Mammary epithelial cell (primary cell): ENCODE measurements around the gene RNF213.

Experiments used
- EZH2 ChIP-seq: IDR thresholded peaks from 2 replicates; pipeline ENCODE4 v1.6.1; 2012; ENCODE audit warnings: low read length, inconsistent platforms, borderline replicate concordance
- TF ChIP-seq, protein P1 (sequence below), 2 donors: IDR thresholded peaks in 1 of 2; conservative IDR thresholded peaks in 1 of 2; 2 replicates each; pipeline ENCODE4 v1.5.1; 2011 to 2012; ENCODE audit warnings: inconsistent platforms in 2 of 2, low read length in 2 of 2, mild to moderate bottlenecking in 2 of 2, control low read depth in 1 of 2, low read depth in 1 of 2; ENCODE audit not compliant: insufficient read depth in 1 of 2; ENCODE audit errors: extremely low read depth in 1 of 2

DNA sequence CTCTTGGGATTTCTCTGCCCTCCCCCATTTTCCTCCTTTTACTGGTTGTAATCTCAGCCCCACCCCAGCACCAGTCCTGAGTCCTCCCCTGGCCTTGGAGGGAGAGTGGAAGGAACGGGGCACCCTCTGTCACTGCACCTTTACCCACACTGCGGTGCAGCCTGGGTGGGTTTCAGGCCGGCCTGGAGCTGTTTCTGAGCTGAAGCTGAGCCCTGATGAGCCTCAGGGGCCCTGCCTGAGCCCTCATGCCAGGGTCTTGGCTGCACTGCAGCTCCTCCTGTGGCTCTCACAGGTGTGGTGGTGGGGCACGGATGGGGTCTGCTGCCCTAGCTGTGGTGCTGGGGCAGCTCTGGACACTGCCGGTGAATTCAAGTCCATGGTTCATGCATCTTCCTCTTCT lies 34.5 kb downstream of the RNF213 start:
- TF ChIP-seq, protein P1, sequence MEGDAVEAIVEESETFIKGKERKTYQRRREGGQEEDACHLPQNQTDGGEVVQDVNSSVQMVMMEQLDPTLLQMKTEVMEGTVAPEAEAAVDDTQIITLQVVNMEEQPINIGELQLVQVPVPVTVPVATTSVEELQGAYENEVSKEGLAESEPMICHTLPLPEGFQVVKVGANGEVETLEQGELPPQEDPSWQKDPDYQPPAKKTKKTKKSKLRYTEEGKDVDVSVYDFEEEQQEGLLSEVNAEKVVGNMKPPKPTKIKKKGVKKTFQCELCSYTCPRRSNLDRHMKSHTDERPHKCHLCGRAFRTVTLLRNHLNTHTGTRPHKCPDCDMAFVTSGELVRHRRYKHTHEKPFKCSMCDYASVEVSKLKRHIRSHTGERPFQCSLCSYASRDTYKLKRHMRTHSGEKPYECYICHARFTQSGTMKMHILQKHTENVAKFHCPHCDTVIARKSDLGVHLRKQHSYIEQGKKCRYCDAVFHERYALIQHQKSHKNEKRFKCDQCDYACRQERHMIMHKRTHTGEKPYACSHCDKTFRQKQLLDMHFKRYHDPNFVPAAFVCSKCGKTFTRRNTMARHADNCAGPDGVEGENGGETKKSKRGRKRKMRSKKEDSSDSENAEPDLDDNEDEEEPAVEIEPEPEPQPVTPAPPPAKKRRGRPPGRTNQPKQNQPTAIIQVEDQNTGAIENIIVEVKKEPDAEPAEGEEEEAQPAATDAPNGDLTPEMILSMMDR (conservative IDR thresholded peaks at IDR 0.05 in 1 of 2, IDR thresholded peaks at IDR 0.05 in 1 of 2; ENCODE audit: extremely low read depth in 1 of 2, insufficient read depth in 1 of 2, low read depth in 1 of 2, low read length in 2 of 2), result no peak
- no peak for TF ChIP-seq EZH2
